NCI-H524 treated with DMSO at 0.1 percent for 48 hours (cell line): ENCODE data around the gene CERS3.

Source experiments
- DNase-seq: peaks from one replicate; lab custom pipeline; 2025; lab: John Stamatoyannopoulos, UW

The CERS3 gene

DNA sequence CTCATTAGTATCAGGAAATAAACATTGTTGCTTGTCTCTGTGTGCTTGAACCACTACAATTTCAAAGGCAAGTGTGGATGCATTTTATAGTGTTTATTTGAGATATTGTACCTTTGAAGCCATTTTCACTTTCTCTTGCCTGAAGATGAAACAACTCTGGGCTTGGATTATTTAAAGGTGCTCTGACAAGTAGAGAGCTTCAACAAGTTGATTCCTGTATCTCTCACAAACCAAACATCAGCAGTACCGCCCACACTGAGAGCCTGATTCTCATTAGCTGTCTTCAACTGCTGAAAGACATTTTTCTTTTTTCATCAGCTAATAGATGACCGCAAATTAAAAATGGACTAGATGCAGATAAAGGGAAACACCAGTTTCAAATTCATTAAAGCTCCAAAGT is 806 bp upstream of the CERS3 start:
- DNase-seq = no peak

DNA sequence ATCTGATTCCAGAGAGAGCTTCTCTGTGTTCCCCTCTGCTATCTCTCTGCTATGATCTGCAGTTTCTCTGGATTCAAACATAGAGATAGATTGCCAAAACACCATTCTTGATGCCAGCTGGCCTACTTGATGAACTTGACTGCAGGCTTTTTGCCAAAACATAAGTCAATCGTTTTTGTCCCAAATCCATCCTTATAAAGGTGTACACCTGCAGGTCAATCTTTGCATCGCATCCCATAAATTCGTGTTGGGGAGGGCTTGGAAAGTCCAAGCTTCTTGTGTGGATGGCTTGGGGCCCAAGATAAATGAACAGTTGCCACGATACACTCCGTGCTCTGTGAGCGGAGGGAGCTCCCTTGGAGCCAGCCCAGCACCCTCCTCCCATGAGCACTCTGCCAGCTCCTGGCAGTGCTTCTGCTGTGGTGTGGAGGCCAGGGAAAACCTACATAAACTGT is 2.7 kb downstream of the CERS3 start:
- no peak for DNase-seq

DNA sequence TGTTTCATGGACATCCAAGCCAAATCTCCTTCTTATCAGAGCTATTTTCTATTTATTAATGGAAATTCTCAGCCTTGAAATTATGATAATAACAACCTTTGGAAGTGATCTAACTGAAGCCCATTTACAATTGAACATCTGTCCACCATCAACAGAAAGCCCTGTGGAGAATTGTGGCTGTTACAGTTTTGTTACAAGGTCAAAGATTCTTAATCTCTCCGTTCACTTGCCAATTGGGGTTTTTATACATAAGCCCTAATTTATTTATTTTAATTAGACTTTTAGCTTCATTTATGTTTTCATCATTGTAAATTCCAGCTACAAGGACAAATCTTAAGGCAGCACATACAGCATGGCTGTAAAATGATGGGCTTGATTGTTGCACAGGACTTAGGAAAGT is 3.3 kb downstream of the CERS3 start:
- no peak for DNase-seq

DNA sequence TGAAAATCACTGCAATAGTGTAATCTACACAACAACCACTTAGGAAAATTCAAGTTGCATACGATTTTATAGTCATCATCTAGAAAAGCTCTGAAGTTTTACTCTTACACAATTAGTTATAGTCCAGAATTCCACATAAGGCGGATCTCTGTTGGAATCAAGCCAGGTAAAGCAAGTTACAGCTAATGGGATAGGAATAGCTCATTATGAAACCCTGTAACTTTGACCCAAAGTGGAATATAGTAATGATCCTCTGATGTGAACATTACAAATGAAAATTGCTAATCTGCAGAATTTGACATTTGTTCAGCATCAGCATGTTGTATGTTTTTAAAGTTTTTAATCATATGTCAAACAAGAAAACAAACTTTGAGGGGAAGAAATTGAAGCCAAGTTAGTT is 4.4 kb downstream of the CERS3 start:
- DNase-seq = no peak

DNA sequence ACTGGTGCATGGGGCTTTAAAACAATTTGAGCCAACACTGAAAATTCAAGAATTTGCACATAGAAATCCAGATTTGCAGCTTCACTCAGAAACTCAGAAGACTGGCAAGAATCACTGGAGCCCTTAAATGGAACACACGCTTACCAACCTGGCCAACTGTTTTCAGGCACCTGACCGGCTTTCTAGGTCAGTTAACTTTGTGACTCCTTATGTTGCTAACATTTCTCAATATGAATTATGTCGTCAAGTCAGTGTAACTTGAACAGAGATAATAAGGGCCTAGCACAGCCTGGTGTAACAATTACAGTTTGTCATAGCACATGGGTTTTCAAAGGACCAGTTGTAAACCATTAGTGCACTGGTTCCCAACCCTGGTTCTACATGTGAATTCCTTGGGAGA is 6.8 kb downstream of the CERS3 start:
- DNase-seq = no peak

DNA sequence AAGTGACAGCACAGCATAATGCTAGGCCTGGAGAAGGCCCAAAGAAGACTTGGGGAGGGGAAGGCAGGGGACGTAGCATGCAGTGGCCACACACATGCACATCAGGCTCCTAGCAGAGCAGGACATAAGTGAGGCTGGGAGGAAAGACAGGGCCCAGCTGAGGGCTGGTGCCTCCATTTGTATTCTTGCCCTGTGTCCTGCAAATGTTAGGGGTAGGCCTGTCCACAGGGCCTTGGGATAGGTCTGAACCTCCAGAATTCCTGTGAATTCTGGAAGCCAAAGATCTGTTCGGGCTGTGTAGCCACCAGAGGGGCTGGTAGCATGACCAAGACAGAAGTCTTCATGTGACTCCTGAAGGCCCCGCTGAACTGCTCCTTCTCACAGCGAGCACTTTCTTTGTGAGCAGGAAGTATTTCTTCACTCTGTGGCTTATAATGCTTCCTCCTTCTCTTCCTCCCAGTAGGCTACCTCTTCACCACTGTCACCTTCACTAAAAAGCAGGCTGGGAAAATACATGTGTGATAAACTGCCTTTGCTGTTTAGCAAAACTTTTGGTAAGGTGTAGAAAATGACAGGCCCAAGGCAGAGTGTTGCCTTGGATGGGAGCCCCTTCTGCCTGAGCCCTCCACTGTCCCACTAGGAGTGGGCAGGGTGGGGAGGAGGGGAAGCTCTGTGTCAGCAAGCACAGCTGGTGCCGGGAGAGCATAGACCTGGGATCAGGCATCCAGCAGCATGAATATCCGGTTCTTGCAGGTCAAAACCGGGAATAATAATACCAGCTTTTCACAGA is 8.4 kb downstream of the CERS3 start:
- DNase-seq = no peak

DNA sequence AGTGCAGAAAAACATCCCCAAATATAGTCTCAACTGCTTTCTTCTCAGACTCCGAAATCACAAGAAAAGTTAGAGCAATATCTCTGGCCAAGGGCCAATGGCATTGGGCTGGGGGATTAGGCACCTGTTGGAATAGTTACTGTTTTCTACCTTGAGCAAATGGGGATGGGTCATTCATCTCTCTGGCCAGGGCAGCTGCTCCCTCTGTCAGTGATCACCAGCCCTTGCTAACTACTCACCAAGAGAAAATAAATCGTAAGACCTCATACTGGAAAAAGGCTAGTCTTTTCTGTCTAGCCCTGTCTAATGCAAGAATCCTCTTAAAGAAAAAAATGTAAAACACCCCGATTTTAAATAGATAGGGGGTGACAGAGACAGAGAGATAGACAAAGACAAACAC is 10.9 kb downstream of the CERS3 start:
- DNase-seq = no peak

DNA sequence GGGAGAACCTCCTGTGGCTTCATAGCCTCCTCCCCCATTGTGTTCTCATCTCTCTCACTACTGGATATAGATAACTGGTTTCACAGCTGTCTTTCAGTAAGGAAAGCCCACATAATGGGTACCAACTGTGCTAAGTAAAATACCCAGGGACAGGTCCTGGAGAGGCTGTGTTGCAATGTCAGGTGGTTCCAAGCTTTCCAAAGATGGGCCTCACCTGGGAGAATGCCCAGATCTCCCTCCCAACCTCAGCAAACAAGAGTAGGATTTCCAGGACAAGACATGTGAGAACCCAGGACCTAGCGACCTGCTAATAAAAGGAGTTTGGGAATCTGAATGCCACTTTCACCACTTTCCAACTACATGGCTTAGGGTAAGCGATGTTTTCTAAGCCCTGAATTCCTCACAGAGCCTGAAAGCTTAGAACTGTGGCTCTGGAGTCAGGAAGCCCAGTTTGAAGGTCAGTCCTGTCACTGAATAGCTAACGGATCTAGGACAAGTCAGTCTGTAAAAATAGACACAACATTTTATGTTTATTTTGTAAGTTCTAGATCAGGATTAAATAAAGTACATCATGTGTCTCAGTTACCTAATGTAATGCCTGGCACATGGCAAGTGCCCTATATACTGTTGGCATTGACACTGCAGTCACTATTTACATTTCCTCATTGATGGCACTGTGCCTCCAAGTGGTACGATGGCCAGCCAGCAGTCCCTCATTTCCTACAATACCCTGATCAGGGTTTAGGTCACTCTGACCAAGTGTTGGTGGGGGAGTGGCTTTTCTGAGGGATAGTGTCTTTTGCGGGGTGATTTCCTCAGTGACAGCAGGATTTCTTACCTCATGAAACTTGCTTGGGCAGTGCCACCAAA is 11.9 kb downstream of the CERS3 start:
- DNase-seq = no peak

DNA sequence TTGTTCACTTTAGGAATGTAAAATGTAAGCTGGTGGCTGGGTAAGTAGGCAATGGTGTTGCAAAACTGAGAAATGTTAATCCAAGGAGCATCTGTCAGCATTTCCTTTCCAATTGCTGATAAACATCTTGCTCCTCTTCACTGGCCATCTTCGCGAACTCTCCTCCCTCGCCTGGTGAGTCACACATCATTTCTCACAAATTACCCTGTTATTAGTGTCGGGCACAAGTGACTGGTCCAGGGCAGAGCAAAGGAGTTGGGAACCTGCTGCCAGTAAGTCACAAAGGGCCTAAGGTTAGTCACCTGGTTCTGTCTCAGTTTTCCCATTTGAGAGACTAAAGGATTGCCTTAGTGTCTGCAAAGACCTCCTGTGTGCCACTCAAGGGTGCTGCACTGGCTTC is 13.0 kb downstream of the CERS3 start:
- DNase-seq = no peak

DNA sequence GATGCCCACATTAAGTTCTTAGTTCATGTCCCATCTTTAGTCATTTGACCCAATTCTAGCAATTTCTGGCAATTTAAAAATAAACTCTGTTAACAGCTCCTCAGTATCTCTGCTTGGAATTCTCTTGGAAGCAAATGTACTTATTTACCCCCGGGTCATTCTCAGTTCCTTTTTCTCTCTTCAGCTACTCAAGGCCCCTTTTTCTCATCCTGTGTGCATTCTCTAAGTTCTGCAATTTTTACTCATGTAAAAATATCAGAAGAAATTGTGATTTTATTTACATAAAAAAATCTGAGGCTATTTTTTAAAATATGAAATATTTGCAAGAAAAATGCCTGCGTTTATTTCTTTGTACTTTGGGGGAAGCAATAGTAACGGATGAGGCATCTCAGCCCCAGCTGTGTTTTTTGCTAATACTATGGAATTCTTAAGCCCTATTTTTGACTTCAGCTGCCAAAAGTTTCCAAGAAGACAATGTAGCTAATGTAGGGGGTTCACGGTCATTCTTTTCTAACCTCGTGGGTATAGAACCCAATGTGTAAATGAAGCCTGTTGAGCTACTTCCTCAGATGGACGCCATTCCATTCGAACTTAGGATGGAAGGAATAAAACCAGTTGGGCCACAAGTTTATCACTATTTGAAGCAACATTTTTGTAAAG is 20.0 kb downstream of the CERS3 start:
- DNase-seq = no peak

DNA sequence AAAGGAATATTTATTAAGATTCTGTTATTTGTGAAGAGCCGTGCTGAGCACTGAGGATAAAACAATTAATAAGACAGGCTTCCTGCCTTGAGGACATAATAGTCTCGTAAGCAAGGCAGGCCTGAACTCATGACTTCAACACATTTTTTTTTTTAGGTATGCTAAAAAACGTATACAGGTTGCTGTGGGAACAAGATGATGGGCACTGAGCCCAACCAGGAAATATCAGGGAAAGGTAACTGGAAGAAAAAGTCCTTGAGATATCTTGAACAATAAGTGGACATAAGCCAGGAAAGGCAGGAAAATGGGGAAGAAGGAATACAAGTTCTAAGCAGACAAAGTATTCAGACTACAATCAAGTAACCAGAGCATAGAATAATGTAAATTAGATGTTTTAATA is 26.1 kb downstream of the CERS3 start:
- no peak for DNase-seq

DNA sequence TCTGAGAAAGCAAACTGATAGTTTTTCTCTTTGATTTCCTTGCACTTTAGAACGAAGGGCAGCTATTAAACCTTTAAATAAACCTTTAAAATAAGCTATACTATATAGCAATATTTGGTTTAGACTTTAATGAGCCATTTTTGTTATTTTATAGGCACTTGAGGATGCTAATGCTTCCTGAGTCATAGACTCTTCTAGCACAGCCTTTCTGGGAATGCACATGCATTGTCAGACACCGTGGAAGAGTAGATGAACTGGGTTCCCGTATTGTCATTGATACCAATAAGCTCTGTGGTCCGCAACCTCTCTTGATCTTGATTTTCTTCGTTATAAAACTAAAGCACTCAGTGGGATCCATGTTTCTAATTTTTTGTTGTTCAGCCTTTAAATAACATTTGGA is 27.6 kb downstream of the CERS3 start:
- no peak for DNase-seq

DNA sequence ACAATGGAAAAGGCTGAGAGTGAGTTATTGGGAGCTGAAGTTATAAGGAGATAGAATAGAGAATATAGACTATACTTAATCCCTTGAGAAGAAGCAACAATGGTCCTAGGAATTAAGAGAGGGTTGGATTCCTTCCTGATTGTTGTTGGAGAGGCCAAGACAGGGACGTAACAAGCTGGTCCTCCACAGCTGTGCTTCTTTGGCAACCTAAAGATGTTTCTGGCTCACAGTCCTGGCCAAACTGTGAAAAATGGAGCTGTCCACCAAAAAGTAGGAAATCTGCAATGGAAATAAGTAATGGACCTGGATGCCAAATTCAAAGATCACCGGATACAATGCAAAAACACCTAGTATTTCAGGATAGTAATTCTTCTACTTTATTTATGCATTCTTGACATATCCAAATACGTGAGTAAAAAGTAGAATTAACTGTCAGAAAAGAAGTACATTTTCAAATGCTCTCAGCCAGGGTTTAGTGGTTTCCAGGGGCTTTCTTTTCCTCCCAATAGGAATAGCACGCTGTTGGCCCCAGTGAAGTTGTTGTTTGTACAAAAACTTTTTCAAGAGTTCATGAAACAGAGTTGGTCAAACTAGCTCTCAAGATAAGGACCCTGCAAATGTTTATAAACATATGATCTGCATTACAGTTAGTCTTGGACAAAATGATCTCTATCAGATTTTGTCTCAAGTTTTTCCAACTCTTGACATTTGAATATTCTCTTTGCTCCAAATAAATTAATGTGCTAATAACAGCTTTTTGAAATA is 28.3 kb downstream of the CERS3 start:
- no peak for DNase-seq

DNA sequence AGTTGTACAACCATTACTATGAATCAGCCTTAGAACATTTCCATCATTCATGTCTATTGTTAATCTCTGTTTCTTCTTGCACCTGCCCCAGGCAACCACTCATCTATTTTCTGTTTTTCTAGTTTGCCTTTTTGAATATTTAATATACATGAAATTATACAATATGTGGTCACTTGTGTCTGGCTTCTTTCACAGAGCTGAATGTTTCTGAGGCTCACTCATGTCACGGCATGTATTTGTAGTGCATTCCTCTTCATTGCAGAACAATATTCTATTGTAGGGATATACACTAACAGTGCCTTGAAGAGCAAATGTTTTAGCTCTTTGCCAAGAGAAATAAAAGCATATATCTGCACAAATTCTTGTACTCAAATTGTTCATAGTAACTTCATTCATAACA is 32.9 kb downstream of the CERS3 start:
- no peak for DNase-seq

DNA sequence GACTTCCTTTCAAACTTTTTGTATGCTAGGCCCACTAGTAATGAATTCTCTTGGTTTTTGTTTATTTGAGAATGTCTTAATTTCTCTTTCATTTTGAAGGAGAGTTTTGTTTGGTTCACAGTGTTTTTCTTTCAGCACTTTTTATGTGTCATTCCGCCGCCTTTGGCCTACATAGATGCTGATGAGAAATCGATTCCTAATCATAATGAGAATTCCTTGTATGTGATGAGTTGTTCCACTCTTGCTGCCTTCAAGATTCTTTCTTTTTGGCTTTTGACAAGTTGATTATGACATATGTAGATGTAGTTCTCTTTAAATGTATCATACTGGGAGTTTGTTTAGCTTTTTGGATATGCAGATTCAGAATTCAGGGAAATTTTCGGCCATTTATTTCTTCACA is 35.5 kb downstream of the CERS3 start:
- DNase-seq = no peak

DNA sequence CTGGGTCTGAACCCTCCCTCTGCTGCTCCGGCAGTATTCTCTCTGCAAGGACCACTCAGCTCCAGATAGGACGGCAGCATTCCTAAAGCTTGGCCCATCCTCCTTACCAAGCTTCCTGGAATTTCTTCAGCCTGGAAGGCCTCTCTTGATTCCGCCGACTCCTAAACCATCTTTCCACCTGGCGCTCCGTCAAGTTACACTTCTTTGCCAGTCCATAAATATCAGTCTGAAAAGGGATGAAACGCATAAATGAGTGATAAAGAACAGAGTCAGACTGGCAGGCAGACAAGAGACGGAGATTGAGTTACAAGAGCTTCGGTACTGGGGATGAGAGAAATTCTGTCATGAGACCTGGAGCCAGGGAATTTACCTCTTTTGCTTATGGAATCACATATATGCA is 44.3 kb downstream of the CERS3 start:
- DNase-seq = no peak

DNA sequence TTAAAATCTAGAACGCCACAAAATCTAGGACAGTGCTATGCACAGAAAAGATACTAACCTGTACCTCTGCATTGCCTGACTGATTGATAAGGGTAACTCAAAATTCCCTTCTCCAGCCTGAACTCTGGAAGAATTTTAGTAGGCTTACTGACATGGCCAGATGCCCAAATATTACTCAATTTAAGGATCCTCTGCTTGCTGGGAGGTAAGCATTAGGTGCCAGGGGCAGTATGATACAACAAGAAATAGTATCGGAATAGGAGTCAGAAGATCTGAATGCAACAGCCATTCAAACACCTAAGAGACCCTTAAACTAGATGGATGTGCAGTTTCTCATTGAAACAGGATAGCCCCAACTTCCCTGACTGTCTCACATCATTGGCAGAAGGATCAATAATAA is 45.4 kb downstream of the CERS3 start:
- no peak for DNase-seq

DNA sequence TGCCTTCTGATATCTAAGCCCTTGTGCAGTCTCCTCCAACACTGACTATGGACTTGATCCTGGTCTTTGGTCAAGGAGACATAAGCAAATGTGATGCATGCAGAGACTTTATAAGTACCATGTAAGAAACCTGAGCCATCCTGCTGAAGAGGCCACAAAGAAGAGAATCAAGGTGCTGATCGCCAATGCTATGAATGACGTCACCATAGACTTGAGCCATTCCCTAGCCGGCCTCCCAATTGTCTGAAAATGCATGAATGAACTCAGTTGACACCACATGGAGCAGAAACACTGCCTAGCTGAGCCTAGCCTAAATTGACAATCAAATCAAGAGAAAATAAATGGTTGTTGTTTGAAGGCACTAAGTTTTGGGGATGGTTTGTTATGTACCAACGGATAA is 51.9 kb downstream of the CERS3 start:
- no peak for DNase-seq

DNA sequence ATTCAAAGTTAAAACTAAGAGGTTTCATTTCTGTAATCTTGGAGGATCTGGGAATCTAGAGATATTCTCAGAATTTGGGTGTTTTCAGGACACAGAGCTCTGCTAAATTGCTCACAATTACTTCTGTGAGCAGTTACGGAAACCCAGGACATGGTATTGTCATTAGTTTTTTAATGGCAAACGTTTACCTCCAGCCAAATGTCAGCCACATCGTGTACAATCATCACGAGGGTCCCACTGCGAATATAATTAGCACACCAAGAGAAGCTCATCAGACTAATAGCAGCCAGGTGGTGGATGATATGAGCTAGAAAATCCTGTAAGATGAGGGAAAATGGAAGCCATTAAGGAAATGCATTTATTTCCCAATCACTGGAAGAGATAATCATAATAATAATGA is 56.0 kb downstream of the CERS3 start:
- DNase-seq = no peak

DNA sequence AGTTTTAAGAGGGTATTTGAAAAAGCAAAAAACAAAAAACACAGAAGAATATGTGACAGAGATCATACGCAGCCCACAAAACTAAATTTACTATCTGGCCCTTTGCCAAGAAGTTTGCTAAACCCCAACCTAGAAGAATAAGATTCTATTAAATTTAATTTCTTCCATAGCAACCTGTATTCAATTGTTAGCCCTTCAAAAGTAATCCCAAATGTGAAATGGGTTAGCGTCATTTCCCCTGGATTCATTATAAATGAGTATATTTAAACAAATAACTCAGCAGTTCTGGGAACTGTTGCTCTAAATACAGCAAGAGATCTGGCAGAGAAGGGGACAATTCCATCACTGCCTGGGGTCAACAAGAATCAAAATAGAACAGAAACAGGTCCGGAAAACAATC is 56.8 kb downstream of the CERS3 start:
- no peak for DNase-seq

DNA sequence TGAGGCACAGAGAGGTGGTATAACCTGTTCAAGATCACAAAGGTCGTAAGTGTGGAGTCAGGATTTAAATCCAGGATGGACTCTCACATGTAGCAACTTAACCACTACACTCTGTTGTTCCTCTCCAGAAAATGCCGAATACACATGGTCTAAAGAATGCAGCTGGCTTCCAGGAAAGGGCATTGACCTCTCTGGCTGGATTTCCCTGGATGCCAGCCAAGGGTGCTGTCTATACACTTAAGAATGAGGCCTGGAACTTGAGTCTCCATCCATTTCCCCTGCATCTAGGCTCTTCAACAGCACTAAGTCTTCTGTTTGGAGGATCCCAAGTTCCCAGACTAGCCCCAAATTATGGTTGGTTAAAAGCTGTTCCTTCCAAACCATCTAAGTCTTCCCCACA is 60.5 kb downstream of the CERS3 start:
- DNase-seq = no peak

DNA sequence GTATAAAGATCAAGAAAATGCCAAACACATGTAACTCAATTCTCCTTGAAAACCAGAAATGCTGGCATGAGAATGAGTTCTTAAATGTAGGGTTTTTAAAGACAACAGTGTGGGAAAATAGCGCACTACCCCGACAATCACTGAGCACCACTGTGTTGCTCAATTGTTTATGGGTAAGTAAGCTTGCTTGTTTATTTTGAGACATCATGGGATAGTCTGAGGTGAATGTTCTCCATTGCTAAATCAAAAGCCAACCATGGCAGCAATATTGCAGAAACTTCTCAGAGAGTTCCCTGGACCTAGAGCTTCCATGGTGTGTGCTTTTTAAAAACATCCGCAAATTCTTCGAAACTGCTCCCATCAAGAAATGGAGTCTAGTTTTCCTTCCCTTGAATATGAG is 62.7 kb downstream of the CERS3 start:
- DNase-seq = no peak
